GM18508 (cell line): ENCODE results near the gene SFSWAP.
"Not testable (repeated sequence)": the region's sequence is repeated elsewhere in the genome, so short reads cannot be mapped to it uniquely, and the experiment has no call there.

ENCODE experiments used
- ATAC-seq: cut with Tn5 transposase; IDR thresholded peaks from one replicate; pipeline ENCODE4 v1.9.1; 2021; ENCODE audit warnings: moderate number of reproducible peaks; ENCODE audit not compliant: insufficient read depth, unreplicated experiment

Gene SFSWAP

DNA sequence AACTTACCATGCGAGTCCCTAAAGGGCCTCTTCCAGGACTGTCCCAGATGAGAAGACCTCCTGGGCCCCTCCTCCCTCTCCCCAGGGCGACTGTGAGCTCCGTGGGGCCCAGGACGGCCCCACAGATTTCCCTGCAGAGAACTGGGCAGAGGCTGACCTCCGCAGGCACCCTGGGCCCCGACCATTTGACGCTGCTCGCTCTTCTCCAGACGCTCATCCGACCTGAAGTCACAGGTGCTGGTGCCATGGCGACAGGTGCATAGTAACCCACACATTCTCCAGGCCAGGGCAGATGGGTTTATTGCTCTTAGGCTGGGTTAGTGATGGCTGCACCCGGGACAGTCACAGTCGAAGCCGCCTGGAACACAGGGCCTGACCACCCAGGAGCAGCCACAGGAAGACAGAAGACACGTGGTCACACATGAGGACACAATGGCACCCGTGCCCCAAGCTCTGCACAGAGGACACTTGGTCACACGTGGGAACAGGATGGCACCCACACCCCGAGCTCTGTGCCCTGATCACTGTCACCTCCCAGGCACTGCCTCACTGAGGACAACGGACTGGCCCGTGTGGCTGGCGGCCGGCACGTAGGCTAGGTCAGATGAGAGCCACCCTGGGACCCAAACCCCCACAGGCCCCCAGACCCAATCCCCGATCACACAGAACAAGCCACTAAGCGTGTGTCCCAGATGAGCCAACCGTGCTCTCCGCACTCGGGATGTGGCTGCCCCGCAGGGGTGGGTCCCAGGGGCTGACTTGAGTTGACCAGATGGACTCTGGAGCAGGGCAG lies 32.3 kb upstream of the SFSWAP start:
- ATAC-seq: not testable (repeated sequence)

DNA sequence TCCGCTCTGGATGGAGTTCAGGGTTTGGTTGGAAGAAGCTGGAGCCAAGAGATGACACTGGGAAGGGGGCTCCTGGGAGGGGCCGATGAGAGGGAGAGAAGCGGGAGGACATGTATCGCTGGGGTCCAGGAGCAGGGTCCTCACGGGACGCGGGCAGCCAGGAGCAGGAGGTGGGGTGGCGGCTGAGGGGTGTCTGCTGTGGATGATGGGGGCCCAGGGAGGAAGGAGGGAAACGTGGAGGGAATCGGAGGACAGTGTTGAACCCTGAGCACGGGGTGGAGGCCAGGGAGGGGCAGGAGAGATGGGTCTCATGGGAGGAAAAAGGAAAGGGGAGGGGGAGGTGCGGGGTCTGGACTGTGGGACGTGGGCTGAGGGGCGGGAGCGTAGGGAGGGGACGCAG lies 31.7 kb upstream of the SFSWAP start:
- not testable (repeated sequence) for ATAC-seq

DNA sequence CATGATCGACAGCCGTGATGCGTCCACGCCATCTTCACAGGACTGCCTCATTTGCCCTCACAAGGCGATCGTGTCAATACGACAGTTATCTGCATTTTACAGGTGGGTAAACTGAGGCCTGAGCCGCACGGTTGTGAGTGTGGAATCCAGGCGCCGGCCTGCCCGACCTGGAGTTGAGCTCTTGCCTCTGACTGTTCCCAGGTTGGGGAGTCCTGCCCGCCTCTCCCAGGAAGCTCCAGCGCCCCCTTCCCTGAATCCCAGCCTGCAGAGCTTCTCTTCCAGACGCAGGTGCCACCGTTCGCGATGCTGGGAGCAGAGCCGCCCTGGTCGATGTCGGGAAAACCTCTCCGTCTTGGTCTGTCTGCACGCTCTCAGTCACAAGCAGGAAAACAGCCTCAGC lies 31.1 kb upstream of the SFSWAP start:
- not testable (repeated sequence) for ATAC-seq

DNA sequence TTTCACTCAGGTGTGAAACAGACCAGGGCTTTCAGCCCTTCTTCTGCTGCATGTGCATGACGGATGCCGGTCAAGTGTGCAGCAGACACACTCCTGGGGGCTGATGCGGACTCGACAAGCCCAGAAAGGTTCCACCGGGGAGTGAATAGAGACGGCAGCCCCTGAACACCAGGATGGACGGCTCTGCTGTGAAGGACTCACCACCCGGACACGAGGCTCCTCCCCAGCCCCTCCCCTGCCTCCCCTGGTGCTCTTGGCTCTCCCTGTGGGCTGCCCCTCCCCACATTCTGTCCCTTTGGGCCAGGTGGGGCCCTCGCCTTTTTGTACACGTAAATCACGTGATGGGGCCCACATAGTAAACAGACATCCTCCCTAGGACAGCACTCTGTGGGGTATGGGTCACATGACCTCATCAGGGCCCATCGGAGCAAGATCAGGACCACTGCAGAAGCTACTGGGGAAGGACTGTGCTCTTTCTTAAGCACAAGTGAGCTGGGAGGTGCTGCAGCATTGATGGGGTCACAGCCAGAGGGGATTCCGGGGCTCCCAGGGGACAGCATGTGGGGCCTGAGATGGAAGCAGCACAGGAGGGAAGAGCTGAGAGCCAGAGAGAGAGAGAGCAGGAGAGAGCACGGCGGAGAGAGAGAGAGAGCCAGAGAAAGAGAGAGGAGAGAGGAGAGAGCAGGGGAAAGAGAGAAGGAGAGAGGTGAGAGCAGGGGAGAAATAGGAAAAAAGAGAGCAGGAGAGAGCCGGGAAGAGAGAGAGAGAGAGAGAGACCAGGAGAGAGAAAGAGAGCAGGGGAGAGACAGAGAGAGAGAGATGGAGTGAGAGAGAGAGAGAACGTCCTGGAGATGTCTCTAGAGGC lies 30.3 kb upstream of the SFSWAP start:
- ATAC-seq: not testable (repeated sequence)

DNA sequence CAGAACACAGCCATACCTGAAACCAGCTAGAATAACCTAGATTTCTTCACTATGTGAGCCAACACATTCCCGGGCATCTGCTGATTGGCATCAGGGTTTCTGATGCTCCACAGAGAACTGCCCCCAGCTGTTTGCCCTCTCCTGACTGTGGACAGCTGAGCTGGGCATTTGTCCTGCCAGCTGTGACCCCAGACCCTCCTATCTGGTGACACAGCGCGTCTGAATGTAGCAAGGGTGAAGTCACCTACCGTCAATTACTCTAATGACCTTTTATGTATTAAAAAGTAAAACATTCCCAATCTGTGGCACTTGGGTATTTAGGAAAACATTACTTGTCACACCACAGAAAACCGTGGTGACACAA lies 29.7 kb upstream of the SFSWAP start:
- no peak for ATAC-seq

DNA sequence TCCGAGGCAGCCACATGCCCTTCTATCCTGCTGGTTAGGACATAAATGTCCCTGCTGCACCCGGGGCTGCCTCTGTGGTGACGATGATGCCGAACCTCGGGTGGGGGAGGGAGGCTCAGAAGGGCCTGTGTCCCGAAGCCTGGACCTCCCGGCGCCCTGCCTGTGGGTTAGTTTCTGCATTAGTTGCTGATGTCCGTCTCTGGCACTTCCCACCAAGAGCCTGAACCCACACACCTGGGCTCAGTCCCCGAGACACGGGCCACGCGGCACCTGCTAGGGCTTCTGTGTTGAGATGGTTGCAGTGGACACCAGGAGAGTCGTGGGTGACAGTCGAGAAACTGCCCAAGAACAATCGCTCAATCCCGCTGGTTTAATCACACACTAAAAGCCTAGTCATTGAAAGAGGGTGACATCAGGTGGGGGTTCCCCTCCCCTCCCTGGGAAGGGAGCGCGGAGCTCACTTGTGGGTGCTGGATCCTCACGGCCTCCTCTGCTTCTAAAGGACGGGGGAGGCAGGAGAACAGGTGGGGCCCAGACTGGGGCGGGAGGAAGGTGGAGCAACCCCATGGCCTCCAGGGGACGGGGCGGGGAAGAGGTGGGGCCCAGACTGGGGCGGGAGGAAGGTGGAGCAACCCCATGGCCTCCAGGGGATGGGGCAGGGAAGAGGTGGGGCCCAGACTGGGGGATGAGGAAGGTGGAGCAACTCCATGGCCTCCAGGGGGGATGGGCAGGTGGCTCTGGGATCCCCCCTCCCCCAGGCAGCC lies 29.0 kb upstream of the SFSWAP start:
- not testable (repeated sequence) for ATAC-seq

DNA sequence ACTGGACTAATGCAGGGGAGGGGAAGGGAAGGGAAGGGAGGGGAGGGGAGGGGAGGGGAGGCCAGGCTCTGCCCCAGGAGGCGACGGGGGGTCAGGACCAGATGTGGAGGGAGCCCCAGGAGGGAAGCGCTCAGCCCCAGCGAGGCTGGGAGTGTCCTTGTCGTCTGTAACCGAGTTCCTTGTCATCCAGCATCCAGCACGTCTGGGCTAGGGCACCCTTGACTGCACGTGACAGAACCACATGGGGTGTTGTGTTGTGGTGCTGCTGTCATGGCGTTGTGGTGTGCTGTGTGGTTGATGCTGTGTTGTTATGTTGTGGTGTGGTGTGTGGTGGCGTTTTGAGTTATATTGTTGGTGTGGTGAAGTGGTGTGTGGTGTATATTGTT lies 28.4 kb upstream of the SFSWAP start:
- ATAC-seq: no peak

DNA sequence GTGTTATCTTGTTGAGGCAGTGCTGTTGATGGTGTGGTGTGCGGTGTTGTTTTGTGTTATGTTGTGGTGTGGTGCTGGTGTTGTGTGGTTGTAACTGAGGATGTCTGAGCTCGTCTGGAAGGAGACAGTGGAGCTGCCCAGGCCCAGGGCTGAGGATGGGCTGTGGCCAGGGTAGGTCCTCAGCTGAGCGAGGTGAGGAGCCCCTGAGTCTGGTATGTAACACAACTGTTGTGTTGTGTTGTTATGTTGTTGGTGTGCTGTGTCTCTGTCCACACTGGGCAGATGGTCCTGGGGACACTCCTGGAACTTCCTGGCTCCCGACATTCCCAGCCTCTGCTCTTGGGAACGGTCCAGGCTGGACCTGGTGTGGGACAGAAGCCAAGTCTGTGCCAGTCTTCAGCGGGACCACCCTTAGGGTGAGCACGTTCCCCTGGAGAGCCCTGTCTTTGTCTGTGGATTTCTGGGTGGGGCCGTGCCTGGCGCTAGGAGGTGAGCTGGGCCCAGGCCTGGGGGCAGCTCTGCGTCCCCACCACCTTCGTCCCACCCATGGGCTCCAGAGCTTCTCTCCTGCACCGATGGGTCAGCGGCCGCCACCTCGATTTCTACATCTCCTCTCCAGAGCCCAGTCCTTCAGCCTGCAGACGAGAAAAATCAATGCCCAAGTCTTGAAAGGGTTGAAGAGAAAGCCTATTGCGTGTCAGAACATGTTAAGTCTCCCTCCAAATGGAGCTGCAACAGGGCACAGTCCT lies 27.4 kb upstream of the SFSWAP start:
- ATAC-seq: no peak

DNA sequence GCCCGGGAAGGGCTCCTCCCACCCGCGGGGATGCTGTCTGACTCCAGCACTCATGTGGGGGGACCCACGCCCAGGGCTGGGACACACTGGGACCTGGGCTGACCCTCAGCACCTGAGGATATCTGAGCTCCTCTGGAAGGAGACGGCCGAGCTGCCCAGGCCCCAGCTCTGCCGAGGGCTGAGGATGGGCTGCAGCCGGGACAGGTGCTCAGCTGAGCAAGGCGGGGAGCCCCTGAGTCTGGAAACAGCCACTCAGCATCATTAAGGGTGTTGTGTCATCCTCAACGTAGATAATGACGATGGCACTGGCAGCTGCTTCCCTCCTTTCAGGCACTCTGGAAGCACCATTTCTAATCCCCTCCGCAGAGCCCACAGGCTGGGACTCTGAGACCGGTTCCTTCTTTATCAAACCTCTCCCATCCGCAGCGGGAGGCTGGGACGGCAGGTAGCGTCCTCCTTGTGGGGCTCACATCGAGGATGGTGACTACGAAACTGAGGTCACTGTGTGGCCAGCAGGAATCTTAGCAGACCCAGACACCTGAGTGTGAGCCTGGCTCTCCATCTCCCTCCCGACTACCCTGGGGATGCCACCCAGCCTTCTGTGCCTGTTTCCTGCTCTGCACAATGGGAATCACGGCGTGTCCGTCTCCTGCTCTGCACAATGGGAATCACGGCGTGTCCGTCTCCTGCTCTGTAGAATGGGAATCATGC lies 26.7 kb upstream of the SFSWAP start:
- no peak for ATAC-seq

DNA sequence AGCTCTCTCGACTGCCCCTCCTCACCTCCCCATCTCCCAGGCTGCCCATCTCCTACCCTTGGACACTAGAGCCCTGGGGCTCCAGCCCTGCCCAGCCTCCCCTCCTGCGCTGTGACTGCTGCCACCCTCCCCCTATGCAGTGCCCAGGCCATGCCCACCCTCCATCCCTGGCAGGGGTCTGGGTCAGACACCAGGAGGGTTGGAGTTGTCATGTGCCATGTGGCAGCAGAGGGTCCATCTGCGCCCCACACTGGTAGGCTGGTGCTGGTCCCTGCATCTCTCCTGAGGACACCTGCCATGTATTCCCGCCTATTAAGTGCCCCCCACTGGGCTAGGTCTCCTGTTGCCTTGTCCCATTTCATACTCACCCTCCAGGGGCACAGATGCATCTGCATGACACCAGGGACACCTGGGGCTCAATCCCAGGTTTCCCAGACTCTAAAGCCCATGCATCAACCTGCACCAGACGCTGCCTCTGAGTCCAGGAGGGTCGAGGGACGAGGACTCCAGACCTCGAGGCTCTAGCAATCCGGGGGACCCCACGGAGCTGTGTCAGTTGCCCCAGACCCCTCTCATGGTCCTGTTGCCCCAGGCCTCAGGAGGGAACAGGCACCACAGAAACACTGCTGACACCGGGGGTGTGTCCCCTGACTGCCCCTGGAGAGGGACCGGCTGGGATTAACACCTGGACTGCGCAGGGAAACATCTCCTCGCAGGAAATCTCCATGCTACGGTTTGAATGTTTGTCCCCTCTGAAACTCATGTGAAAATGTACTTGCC lies 23.4 kb upstream of the SFSWAP start:
- no peak for ATAC-seq

DNA sequence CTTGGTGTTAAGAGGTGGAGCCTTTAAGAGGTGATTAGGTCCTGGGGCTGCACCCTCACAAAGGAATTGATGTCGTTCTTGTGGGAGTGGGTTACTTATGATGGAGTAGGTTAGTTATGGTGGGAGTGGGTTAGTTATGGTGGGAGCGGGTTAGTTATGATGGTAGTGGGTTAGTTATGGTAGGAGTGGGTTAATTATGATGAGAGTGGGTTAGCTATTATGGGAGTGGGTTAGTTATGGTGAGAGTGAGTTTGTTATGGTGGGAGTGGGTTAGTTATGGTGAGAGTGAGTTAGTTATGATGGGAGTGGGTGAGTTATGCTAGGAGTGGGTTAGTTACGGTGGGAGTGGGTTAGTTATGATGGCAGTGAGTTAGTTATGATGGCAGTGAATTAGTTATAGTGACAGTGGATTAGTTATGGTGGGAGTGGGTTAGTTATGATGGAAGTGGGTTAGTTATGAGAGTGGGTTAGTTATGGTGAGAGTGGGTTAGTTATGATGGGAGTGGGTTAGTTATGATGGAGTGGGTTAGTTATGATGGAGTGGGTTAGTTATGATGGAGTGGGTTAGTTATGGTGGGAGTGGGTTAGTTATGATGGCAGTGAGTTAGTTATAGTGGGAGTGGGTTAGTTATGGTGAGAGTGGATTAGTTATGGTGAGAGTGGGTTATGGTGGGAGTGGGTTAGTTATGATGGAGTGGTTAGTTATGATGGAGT lies 22.6 kb upstream of the SFSWAP start:
- no peak for ATAC-seq

DNA sequence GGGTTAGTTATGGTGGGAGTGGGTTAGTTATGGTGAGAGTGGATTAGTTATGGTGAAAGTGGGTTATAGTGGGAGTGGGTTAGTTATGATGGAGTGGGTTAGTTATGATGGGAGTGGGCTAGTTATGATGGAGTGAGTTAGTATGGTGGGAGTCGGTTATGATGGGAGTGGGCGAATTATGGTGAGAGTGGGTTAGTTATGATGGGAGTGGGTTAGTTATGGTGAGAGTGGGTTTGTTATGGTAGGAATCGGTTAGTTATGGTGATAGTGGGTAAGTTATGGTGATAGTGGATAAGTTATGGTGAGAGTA lies 22.1 kb upstream of the SFSWAP start:
- ATAC-seq: no peak

DNA sequence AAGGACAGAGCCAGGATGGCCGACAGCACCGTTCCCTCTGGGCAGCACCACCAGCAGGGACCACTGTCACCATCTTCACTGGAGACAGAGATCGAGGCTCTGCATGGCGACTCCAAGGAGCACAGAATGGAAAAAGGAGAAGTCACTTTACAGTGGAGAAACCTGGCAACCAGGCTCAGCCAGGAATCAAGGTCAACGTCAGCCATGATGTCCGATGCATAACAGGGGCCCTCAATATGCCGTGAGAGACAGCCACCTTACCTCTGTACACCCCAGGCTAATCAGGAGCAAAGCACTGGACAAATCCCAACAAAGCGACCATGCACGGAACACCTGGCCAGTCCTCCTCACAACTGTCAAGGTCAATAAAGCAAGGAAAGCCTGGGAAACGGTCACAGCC lies 20.6 kb upstream of the SFSWAP start:
- ATAC-seq: no peak

DNA sequence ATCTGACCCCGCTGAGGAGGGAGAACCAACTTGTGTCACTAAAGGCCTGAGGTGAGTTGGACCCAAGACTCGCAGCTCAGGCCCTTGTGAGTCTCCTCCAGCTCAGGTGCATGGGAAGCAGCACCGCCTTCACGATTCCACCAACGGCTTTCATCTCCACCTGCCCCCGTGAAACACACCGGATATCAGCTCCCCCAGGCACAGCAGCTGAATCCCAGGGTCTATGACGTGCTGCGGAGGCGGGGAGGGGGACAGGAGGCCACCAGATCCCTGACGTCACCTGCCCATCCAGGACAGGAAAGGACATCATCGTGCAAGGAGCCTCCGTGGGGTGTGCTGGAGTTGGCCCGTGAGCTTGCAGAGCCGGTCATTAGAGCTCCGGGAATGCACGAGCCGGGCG lies 18.5 kb upstream of the SFSWAP start:
- no peak for ATAC-seq

DNA sequence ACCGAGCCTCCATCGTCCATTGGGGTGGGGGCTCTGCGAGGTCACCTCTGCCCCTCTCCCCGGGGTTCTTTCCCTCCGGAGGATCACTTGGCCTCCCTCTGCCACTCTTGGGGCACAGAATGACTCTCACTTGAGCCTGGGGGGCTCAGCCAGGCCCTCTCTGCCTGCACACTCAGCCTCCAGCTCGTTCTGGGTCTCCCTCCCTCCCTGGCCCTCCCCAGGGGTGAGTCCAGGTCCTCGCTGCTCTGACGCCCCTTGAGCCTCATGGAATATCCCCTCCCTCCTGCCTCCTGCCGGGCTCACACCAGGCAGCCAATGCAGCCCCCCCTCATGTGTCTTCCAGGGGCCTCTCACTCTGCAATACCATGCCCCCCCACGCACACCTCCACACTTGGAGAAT lies 17.7 kb upstream of the SFSWAP start:
- ATAC-seq: no peak

DNA sequence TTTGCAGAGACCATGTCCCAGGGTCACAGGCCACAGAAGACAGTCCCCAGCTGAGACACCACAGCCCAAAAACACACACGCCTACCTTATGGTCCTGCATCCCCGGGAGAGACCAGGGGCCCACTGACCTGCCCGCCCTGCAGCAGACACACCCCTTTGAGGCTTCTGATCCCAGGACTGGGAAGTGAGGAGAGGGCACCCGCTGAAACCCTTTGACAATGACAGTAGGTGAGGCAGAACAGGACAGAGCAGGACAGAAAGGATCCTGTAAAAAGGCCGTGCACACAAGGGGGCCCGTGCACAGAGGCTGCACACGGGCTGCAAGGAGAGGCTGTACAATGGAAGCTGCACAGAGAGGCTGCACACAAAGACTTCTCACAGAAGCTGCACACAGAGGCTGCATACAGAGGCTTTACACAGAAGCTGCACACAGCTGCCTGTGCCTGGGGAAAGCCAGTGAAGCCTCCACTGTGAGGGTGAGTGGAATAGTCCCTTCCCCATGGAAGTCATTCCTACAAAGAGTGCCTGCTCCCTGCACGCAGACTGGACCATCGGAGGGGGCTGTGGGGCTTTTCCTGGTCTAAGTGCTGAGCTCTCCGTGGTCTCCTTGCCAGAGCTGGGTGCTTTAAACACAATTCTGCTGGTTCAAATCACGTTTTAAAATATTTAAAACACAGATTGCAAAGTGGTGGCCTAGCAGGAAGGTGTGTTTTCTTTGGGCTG lies 16.6 kb upstream of the SFSWAP start:
- ATAC-seq: no peak

DNA sequence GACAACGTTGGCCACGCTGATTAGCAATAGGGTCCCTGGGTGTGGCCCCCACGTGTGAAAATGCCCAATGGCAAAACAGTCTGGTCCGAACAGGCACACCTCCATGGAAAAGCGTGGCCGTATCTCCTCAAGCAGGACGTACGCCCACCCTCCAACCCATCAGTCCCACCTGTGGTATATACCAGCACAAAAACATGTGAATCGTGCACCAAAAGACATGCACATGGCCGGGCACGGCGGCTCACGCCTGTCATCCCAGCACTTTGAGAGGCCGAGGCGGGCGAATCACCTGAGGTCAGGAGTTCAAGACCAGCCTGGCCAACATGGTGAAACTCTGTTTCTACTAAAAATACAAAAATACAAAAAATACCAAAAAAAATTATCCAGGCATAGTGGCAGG lies 14.9 kb upstream of the SFSWAP start:
- ATAC-seq: no peak

DNA sequence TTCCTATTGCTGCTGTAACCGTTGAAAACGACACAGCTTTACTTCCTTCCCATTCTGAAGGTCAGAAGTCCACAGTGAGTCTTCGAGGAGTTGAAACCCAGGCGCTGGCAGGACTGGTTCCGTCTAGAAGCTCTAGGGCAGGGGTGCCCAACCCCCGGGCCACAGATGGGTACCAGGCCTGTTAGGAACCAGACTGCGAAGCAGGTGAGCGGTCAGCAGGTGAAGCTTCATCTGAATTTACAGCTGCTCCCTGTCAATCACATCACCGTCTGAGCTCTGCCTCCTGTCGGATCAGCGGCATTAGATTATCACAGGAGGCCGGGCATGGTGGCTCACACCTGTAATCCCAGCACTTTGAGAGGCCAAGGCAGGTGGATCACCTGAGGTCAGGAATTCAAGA lies 12.6 kb upstream of the SFSWAP start:
- ATAC-seq: no peak
